A549 (cell line): ENCODE measurements around the gene ANKRD33B. TPM values are rescaled to one million over a fixed set of nuclear protein-coding genes. Genes with fewer than 3 reads are reported as not detected.

ENCODE experiments used
- ATAC-seq, 2 experiments: fragments of 200-7000 bp in 1 of 2; fragments of >200 bp in 1 of 2; cut with Nextera tagmentation in 1 of 2; cut with Tn5 transposase in 1 of 2; 3 replicates each; pipeline versions ENCODE4 v1.8.0 to v1.9.1; 2018 to 2020; ENCODE audit warnings: mild to moderate bottlenecking in 1 of 2, moderate library complexity in 1 of 2
- CTCF ChIA-PET: fragments of 300-600 bp; sonication (Branson Sonifier 250); formaldehyde crosslinking; extraction: SDS; loops from one replicate; lab custom pipeline; 2021; ENCODE audit warnings: antibody characterized with exemption, inconsistent platforms; lab: Yijun Ruan, JAX
- POLR2A ChIA-PET: fragments of 350-600 bp; formaldehyde crosslinking; extraction: SDS; loops from one replicate; lab custom pipeline; 2021; ENCODE audit warnings: antibody characterized with exemption, inconsistent platforms; lab: Yijun Ruan, JAX
- DNase-seq, 2 experiments: peaks; one replicate each; pipeline versions ENCODE4 v3.0.0 to v3.0.0-alpha.2; 2011 to 2016; ENCODE audit warnings: low read depth in 1 of 2, low spot score in 1 of 2
- FAIRE-seq: peaks from 2 replicates; lab custom pipeline; 2011; peaks lifted over from hg19 to GRCh38; lab: Jason Lieb, UNC
- H3K27ac ChIP-seq, 2 experiments: fragments of >200 bp; sonication (Bioruptor Twin); formaldehyde crosslinking; 3 replicates each; pipeline ENCODE4 v1.5.1; 2016 to 2017
- H3K4me1 ChIP-seq: fragments of >200 bp; sonication (Bioruptor Twin); formaldehyde crosslinking; 3 replicates; pipeline ENCODE4 v1.6.1; 2016
- H3K4me2 ChIP-seq: fragments of >200 bp; sonication (Bioruptor Twin); formaldehyde crosslinking; 3 replicates; pipeline ENCODE4 v1.6.1; 2016
- H3K4me3 ChIP-seq: fragments of >200 bp; sonication (Bioruptor Twin); formaldehyde crosslinking; 3 replicates; pipeline ENCODE4 v1.5.1; 2016
- H3K9me3 ChIP-seq: fragments of >200 bp; sonication (Bioruptor Twin); formaldehyde crosslinking; 3 replicates; pipeline ENCODE4 v1.6.1; 2016
- BHLHE40 ChIP-seq: IDR thresholded peaks from 2 replicates; pipeline ENCODE4 v1.6.1; 2012; ENCODE audit warnings: low read depth, low read length, inconsistent platforms
- CBX2 ChIP-seq: fragments of 200-600 bp; sonication (generic); IDR thresholded peaks from 2 replicates; pipeline ENCODE4 v1.6.1; 2016; ENCODE audit warnings: low read depth, mild to moderate bottlenecking, borderline replicate concordance
- CEBPB ChIP-seq, 2 experiments: fragments of >200 bp in 1 of 2; sonication (Bioruptor Twin) in 1 of 2; formaldehyde crosslinking in 1 of 2; IDR thresholded peaks; 2 replicates each; pipeline ENCODE4 v1.6.1; 2012 to 2016
- CHD2 ChIP-seq: fragments of 150-350 bp; IDR thresholded peaks from 2 replicates; pipeline ENCODE4 v1.6.1; 2014; ENCODE audit warnings: low read length; ENCODE audit not compliant: partially characterized antibody
- EHF ChIP-seq: fragments of 250-450 bp; sonication (Bioruptor Pico); IDR thresholded peaks from 2 replicates; pipeline ENCODE4 v1.5.0; 2020; ENCODE audit warnings: mild to moderate bottlenecking
- FOSB ChIP-seq: fragments of 250-450 bp; sonication (Bioruptor Pico); IDR thresholded peaks from 2 replicates; pipeline ENCODE4 v1.5.0; 2020; ENCODE audit warnings: mild to moderate bottlenecking, moderate library complexity
- FOSL2 ChIP-seq, 2 experiments: fragments of 450-650 bp in 1 of 2; fragments of >200 bp in 1 of 2; sonication (Bioruptor Twin) in 1 of 2; formaldehyde crosslinking; IDR thresholded peaks; 2 replicates each; pipeline versions ENCODE4 v1.5.0 to v1.6.1; 2016 to 2020; ENCODE audit warnings: mild to moderate bottlenecking in 1 of 2, moderate library complexity in 1 of 2
- FOXS1 ChIP-seq: fragments of 250-450 bp; sonication (Bioruptor Pico); IDR thresholded peaks from 2 replicates; pipeline ENCODE4 v1.5.0; 2020; ENCODE audit warnings: mild to moderate bottlenecking, moderate library complexity
- GATA3 ChIP-seq: IDR thresholded peaks from 2 replicates; pipeline ENCODE4 v1.6.1; 2012; ENCODE audit warnings: borderline replicate concordance
- HDAC2 ChIP-seq: fragments of 200-600 bp; sonication (generic); IDR thresholded peaks from 2 replicates; pipeline ENCODE4 v1.6.1; 2016
- HEYL ChIP-seq: fragments of 250-450 bp; sonication (Bioruptor Pico); IDR thresholded peaks from 2 replicates; pipeline ENCODE4 v1.8.0; 2021; ENCODE audit warnings: mild to moderate bottlenecking, moderate library complexity
- HOXB13 ChIP-seq: fragments of 250-450 bp; sonication (Bioruptor Pico); IDR thresholded peaks from 2 replicates; pipeline ENCODE4 v1.5.0; 2020; ENCODE audit warnings: low read depth, mild to moderate bottlenecking, moderate library complexity
- HOXB5 ChIP-seq: fragments of 250-450 bp; sonication (Bioruptor Pico); IDR thresholded peaks from 2 replicates; pipeline ENCODE4 v1.5.0; 2020; ENCODE audit warnings: mild to moderate bottlenecking, moderate library complexity
- JUN ChIP-seq, 2 experiments: fragments of >200 bp; sonication (Bioruptor Twin); formaldehyde crosslinking; IDR thresholded peaks; 2 replicates in 1 of 2; 3 replicates in 1 of 2; pipeline ENCODE4 v1.6.1; 2016 to 2017
- MAFK ChIP-seq: fragments of 450-650 bp; IDR thresholded peaks from 2 replicates; pipeline ENCODE4 v1.6.1; 2014; ENCODE audit not compliant: partially characterized antibody
- NR3C1 ChIP-seq: fragments of >200 bp; sonication (Bioruptor Twin); formaldehyde crosslinking; IDR thresholded peaks from 3 replicates; pipeline ENCODE4 v1.6.1; 2017
- RAD21 ChIP-seq, 2 experiments: fragments of >200 bp in 1 of 2; sonication (Bioruptor Twin) in 1 of 2; formaldehyde crosslinking in 1 of 2; IDR thresholded peaks in 1 of 2; conservative IDR thresholded peaks in 1 of 2; 2 replicates in 1 of 2; 3 replicates in 1 of 2; pipeline ENCODE4 v1.6.1; 2012 to 2018; ENCODE audit warnings: inconsistent platforms in 1 of 2
- SMC3 ChIP-seq: fragments of >200 bp; sonication (Bioruptor Twin); formaldehyde crosslinking; IDR thresholded peaks from 3 replicates; pipeline ENCODE4 v1.6.1; 2018; ENCODE audit warnings: inconsistent platforms
- SREBF2 ChIP-seq: fragments of 450-650 bp; IDR thresholded peaks from 2 replicates; pipeline ENCODE4 v1.6.1; 2014; ENCODE audit warnings: mild to moderate bottlenecking, moderate library complexity
- ZC3H11A ChIP-seq: fragments of 450-650 bp; IDR thresholded peaks from 2 replicates; pipeline ENCODE4 v1.6.1; 2014; ENCODE audit warnings: antibody characterized with exemption, mild to moderate bottlenecking
- ZNF302 ChIP-seq: fragments of 250-450 bp; sonication (Bioruptor Pico); IDR thresholded peaks from 2 replicates; pipeline ENCODE4 v1.9.0; 2021; ENCODE audit warnings: inconsistent platforms, mild to moderate bottlenecking, moderate library complexity
- ZSCAN20 ChIP-seq: fragments of 250-450 bp; sonication (Bioruptor Pico); IDR thresholded peaks from 2 replicates; pipeline ENCODE4 v1.8.0; 2022; ENCODE audit warnings: mild to moderate bottlenecking, moderate library complexity
- WGBS: methylation state at CpG from one replicate; pipeline ENCODE4 v1.1.6; 2017; ENCODE audit errors: missing lambda C conversion rate; 5-methylcytosine and 5-hydroxymethylcytosine counted together
- polyA plus RNA-seq, 4 experiments: library from polyadenylated mRNA; depleted of rRNA in 3 of 4; stranded (reverse); fragments of >200 nt; fragmentation: RNase III in 1 of 4; extraction: RNeasy Plus Mini Kit Qiagen cat#74134 plus additional on column Dnase treatment in 1 of 4; gene quantifications; 2 replicates in 3 of 4; 3 replicates in 1 of 4; pipeline ENCODE4 v1.2.3, GENCODE V29; 2011 to 2017
- TF ChIP-seq, protein P1 (sequence below): fragments of 200-600 bp; sonication (generic); IDR thresholded peaks from 2 replicates; pipeline ENCODE4 v1.6.1; 2016; ENCODE audit warnings: antibody characterized with exemption, mild to moderate bottlenecking, moderate library complexity
- TF ChIP-seq, protein P2 (sequence below): fragments of 250-450 bp; sonication (Bioruptor Pico); IDR thresholded peaks from 2 replicates; pipeline ENCODE4 v1.5.0; 2020; ENCODE audit warnings: low read depth, mild to moderate bottlenecking, moderate library complexity
- TF ChIP-seq, protein P3 (sequence below): IDR thresholded peaks from 2 replicates; pipeline ENCODE4 v1.6.1; 2012; ENCODE audit warnings: low read depth, borderline replicate concordance
- TF ChIP-seq, protein P4 (sequence below): fragments of >200 bp; sonication (Bioruptor Twin); formaldehyde crosslinking; IDR thresholded peaks from 3 replicates; pipeline ENCODE4 v1.5.1; 2016
- TF ChIP-seq, protein P5 (sequence below): IDR thresholded peaks from 2 replicates; pipeline ENCODE4 v1.6.1; 2012
- TF ChIP-seq, protein P6 (sequence below): IDR thresholded peaks from 2 replicates; pipeline ENCODE4 v1.6.1; 2012
- TF ChIP-seq, protein P7 (sequence below): fragments of 450-650 bp; IDR thresholded peaks from 2 replicates; pipeline ENCODE4 v1.6.1; 2014; ENCODE audit warnings: antibody characterized with exemption
- TF ChIP-seq, protein P8 (sequence below): fragments of >200 bp; sonication (Bioruptor Twin); formaldehyde crosslinking; IDR thresholded peaks from 3 replicates; pipeline ENCODE4 v1.6.1; 2016

ANKRD33B gene
- polyA plus RNA-seq, 2 of the 4 experiments (the other 2 are of a cell fraction), result 4.0 to 6.9 TPM

DNA sequence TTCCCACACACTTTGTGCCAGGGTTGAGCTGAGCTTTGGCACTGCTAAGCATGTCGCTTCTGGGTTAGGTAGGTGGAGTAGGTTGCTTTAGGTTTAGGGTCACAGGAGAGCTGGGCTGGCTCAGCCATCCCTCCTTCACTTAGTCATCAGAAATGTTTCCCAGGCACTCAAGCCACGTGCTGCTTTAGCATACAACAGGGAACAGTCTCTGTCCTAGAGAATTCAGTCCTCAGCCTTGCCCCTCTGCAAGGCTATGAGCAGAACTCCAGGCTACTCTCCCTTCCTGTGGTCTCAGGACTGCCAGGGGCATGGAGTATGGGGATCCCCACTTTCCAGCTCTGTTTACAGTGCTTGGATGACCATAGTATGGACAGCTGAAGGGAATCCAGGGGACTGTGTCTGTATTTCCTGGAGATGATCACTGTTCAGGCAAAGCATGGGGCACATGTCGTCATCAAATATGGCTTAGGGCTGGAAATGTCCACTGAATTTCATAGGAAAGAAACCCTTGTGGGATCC lies 7.5 kb upstream of the ANKRD33B start:
- Histone ChIP-seq H3K27ac (peak overlapping the region; percentile 85 to 92), H3K9me3 (no peaks in the 10 kb centered on the region), H3K4me3 (no peak overlapping the region), H3K4me1 (peaks cover 81% of the 10 kb centered on the region), H3K4me2 (peak overlapping the region; percentile 83)
- DNase-seq, result peak; percentile 85 to 87
- WGBS, result 0% methylated on average over 3 of the region's 3 CpGs
- ChIA-PET CTCF (interaction anchor here (0.8 to 1.3 kb wide), 3 partner anchors 72 to 82 kb away, joined by 3 to 8 read pairs (median 3); no protein-coding TSS in a partner anchor), POLR2A (no interaction called here)
- no peak for FAIRE-seq
- peak; percentile 60 to 68 for ATAC-seq
- TF ChIP-seq JUN (IDR thresholded peaks at IDR 0.05), result no peak
- peak in 1 of 2 experiments; percentile 18; a peak in 2 of 5 replicates for TF ChIP-seq RAD21 (conservative IDR thresholded peaks at IDR 0.05 in 1 of 2, IDR thresholded peaks at IDR 0.05 in 1 of 2)
- TF ChIP-seq, protein P1, sequence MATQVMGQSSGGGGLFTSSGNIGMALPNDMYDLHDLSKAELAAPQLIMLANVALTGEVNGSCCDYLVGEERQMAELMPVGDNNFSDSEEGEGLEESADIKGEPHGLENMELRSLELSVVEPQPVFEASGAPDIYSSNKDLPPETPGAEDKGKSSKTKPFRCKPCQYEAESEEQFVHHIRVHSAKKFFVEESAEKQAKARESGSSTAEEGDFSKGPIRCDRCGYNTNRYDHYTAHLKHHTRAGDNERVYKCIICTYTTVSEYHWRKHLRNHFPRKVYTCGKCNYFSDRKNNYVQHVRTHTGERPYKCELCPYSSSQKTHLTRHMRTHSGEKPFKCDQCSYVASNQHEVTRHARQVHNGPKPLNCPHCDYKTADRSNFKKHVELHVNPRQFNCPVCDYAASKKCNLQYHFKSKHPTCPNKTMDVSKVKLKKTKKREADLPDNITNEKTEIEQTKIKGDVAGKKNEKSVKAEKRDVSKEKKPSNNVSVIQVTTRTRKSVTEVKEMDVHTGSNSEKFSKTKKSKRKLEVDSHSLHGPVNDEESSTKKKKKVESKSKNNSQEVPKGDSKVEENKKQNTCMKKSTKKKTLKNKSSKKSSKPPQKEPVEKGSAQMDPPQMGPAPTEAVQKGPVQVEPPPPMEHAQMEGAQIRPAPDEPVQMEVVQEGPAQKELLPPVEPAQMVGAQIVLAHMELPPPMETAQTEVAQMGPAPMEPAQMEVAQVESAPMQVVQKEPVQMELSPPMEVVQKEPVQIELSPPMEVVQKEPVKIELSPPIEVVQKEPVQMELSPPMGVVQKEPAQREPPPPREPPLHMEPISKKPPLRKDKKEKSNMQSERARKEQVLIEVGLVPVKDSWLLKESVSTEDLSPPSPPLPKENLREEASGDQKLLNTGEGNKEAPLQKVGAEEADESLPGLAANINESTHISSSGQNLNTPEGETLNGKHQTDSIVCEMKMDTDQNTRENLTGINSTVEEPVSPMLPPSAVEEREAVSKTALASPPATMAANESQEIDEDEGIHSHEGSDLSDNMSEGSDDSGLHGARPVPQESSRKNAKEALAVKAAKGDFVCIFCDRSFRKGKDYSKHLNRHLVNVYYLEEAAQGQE, result no peak
- TF ChIP-seq FOSB (CRISPR knock-in tag), result peak; percentile 70; the same call in 1 of the 2 replicates
- no peak for TF ChIP-seq BHLHE40
- TF ChIP-seq, protein P2, sequence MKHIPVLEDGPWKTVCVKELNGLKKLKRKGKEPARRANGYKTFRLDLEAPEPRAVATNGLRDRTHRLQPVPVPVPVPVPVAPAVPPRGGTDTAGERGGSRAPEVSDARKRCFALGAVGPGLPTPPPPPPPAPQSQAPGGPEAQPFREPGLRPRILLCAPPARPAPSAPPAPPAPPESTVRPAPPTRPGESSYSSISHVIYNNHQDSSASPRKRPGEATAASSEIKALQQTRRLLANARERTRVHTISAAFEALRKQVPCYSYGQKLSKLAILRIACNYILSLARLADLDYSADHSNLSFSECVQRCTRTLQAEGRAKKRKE (CRISPR knock-in tag), result peak; percentile 78; the same call in 1 of the 2 replicates
- TF ChIP-seq ZSCAN20 (CRISPR knock-in tag), result peak; percentile 67; the same call in 1 of the 2 replicates
- TF ChIP-seq FOSL2 (IDR thresholded peaks at IDR 0.05), result no peak
- peak; percentile 83 for TF ChIP-seq FOSL2 (CRISPR knock-in tag; IDR thresholded peaks at IDR 0.05)
- TF ChIP-seq, protein P3, sequence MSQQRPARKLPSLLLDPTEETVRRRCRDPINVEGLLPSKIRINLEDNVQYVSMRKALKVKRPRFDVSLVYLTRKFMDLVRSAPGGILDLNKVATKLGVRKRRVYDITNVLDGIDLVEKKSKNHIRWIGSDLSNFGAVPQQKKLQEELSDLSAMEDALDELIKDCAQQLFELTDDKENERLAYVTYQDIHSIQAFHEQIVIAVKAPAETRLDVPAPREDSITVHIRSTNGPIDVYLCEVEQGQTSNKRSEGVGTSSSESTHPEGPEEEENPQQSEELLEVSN, result peak; percentile 82
- TF ChIP-seq, protein P4, sequence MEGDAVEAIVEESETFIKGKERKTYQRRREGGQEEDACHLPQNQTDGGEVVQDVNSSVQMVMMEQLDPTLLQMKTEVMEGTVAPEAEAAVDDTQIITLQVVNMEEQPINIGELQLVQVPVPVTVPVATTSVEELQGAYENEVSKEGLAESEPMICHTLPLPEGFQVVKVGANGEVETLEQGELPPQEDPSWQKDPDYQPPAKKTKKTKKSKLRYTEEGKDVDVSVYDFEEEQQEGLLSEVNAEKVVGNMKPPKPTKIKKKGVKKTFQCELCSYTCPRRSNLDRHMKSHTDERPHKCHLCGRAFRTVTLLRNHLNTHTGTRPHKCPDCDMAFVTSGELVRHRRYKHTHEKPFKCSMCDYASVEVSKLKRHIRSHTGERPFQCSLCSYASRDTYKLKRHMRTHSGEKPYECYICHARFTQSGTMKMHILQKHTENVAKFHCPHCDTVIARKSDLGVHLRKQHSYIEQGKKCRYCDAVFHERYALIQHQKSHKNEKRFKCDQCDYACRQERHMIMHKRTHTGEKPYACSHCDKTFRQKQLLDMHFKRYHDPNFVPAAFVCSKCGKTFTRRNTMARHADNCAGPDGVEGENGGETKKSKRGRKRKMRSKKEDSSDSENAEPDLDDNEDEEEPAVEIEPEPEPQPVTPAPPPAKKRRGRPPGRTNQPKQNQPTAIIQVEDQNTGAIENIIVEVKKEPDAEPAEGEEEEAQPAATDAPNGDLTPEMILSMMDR, result no peak
- peak; percentile 94 for TF ChIP-seq EHF (CRISPR knock-in tag)
- peak; percentile 97 for TF ChIP-seq ZNF302 (CRISPR knock-in tag)
- TF ChIP-seq ZC3H11A, result no peak
- TF ChIP-seq HOXB13, result peak; percentile 97
- TF ChIP-seq, protein P5, sequence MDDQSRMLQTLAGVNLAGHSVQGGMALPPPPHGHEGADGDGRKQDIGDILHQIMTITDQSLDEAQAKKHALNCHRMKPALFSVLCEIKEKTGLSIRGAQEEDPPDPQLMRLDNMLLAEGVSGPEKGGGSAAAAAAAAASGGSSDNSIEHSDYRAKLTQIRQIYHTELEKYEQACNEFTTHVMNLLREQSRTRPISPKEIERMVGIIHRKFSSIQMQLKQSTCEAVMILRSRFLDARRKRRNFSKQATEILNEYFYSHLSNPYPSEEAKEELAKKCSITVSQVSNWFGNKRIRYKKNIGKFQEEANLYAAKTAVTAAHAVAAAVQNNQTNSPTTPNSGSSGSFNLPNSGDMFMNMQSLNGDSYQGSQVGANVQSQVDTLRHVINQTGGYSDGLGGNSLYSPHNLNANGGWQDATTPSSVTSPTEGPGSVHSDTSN, result 0 out of 2 replicates have a peak, but pooled peaks have one; percentile 25
- peak; percentile 94 for TF ChIP-seq HOXB5 (CRISPR knock-in tag)
- TF ChIP-seq, protein P6, sequence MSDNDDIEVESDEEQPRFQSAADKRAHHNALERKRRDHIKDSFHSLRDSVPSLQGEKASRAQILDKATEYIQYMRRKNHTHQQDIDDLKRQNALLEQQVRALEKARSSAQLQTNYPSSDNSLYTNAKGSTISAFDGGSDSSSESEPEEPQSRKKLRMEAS, result peak; percentile 99
- TF ChIP-seq, protein P7, sequence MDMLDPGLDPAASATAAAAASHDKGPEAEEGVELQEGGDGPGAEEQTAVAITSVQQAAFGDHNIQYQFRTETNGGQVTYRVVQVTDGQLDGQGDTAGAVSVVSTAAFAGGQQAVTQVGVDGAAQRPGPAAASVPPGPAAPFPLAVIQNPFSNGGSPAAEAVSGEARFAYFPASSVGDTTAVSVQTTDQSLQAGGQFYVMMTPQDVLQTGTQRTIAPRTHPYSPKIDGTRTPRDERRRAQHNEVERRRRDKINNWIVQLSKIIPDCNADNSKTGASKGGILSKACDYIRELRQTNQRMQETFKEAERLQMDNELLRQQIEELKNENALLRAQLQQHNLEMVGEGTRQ, result peak; percentile 85
- TF ChIP-seq NR3C1, result no peak
- 0 out of 4 replicates have a peak, but pooled peaks of 1 of the 2 experiments have one; percentile 20 for TF ChIP-seq CEBPB (IDR thresholded peaks at IDR 0.05)
- TF ChIP-seq FOXS1, result peak; percentile 63; the same call in 1 of the 2 replicates
- TF ChIP-seq CBX2, result no peak
- TF ChIP-seq CHD2, result no peak
- peak; percentile 89 for TF ChIP-seq HEYL (CRISPR knock-in tag)
- no peak for TF ChIP-seq SREBF2
- peak; percentile 66 for TF ChIP-seq MAFK
- TF ChIP-seq HDAC2, result no peak
- TF ChIP-seq, protein P8, sequence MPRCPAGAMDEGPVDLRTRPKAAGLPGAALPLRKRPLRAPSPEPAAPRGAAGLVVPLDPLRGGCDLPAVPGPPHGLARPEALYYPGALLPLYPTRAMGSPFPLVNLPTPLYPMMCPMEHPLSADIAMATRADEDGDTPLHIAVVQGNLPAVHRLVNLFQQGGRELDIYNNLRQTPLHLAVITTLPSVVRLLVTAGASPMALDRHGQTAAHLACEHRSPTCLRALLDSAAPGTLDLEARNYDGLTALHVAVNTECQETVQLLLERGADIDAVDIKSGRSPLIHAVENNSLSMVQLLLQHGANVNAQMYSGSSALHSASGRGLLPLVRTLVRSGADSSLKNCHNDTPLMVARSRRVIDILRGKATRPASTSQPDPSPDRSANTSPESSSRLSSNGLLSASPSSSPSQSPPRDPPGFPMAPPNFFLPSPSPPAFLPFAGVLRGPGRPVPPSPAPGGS, result no peak
- TF ChIP-seq SMC3, result no peak
- peak; percentile 48; the same call in 1 of the 2 replicates for TF ChIP-seq GATA3
